ENCODE measurements around the gene DRAM2. TPM values are rescaled to one million over a fixed set of nuclear protein-coding genes. Genes with fewer than 3 reads are reported as not detected.

DRAM2 gene
- total RNA-seq, 2 donors from 2014 or later = 49.7 to 64.9 TPM

- TF ChIP-seq CTCF (conservative IDR thresholded peaks at IDR 0.05) = no peak
- no peaks in the 10 kb centered on the region for H3K27me3 ChIP-seq (ENCODE audit: control insufficient read depth, insufficient read depth, low read length, poor library complexity, severe bottlenecking)
- H3K4me1 ChIP-seq (ENCODE audit: control insufficient read depth, insufficient read depth, low read length) = no peaks in the 10 kb centered on the region
- Mint-ChIP-seq H3K36me3 (ENCODE audit: low read depth) (peaks cover 82% of the 10 kb centered on the region), H3K27me3 (ENCODE audit: insufficient read depth) (no peaks in the 10 kb centered on the region), H3K4me3 (no peak overlapping the region), H3K4me1 (no peaks in the 10 kb centered on the region), H3K27ac (peak overlapping the region; percentile 14), H3K9me3 (peaks cover 14% of the 10 kb centered on the region)
- no peak overlapping the region for H3K9ac ChIP-seq (ENCODE audit: extremely low read depth, low read length, poor library complexity, severe bottlenecking)
- peaks cover 75% of the 10 kb centered on the region for H3K36me3 ChIP-seq (ENCODE audit: control insufficient read depth, insufficient read depth, low read length)
- WGBS, 2 experiments (ENCODE audit: insufficient coverage in 1 of 2, insufficient read length in 1 of 2) = 96% methylated on average over 3 of the region's 3 CpGs; no CpG with 5 or more reads in 1 of the 2 experiments
- peaks cover 33% of the 10 kb centered on the region for H3K9me3 ChIP-seq (ENCODE audit: control insufficient read depth, low read length)
- no peak for DNase-seq
- peak overlapping the region; percentile 42 for H3K4me3 ChIP-seq (ENCODE audit: low read length)
- no peak overlapping the region for H3K27ac ChIP-seq (ENCODE audit: low read depth, low read length)
Observed at GRCh38 chr1:111127923-111128643, 11.8 kb downstream of the DRAM2 start.

GRCh38 chr1:111126354-111126753, 13.5 kb downstream of the DRAM2 start:
- peaks cover 14% of the 10 kb centered on the region for H3K9me3 Mint-ChIP-seq
- no peak for TF ChIP-seq CTCF (conservative IDR thresholded peaks at IDR 0.05)
- H3K27ac ChIP-seq (ENCODE audit: low read depth, low read length) = no peak overlapping the region
- H3K4me3 ChIP-seq (ENCODE audit: low read length) = no peak overlapping the region
- no peaks in the 10 kb centered on the region for H3K4me1 ChIP-seq (ENCODE audit: control insufficient read depth, insufficient read depth, low read length)
- H3K27me3 ChIP-seq (ENCODE audit: control insufficient read depth, insufficient read depth, low read length, poor library complexity, severe bottlenecking) = no peaks in the 10 kb centered on the region
- H3K27ac Mint-ChIP-seq = no peak overlapping the region
- 97 to 100% methylated on average over 1 of the region's 1 CpG for WGBS, 2 experiments (ENCODE audit: insufficient coverage in 1 of 2, insufficient read length in 1 of 2)
- no peak overlapping the region for H3K9ac ChIP-seq (ENCODE audit: extremely low read depth, low read length, poor library complexity, severe bottlenecking)
- no peaks in the 10 kb centered on the region for H3K4me1 Mint-ChIP-seq
- H3K9me3 ChIP-seq (ENCODE audit: control insufficient read depth, low read length) = peaks cover 33% of the 10 kb centered on the region
- no peaks in the 10 kb centered on the region for H3K27me3 Mint-ChIP-seq (ENCODE audit: insufficient read depth)
- H3K4me3 Mint-ChIP-seq = no peak overlapping the region
- H3K36me3 Mint-ChIP-seq (ENCODE audit: low read depth) = peaks cover 83% of the 10 kb centered on the region
- no peak for DNase-seq
- H3K36me3 ChIP-seq (ENCODE audit: control insufficient read depth, insufficient read depth, low read length) = peaks cover 75% of the 10 kb centered on the region

- 93 to 100% methylated on average over 2 of the region's 2 CpGs for WGBS, 2 experiments (ENCODE audit: insufficient coverage in 1 of 2, insufficient read length in 1 of 2)
- H3K27me3 Mint-ChIP-seq (ENCODE audit: insufficient read depth) = no peaks in the 10 kb centered on the region
- Histone ChIP-seq H3K9me3 (ENCODE audit: control insufficient read depth, low read length) (no peaks in the 10 kb centered on the region), H3K27ac (ENCODE audit: low read depth, low read length) (no peak overlapping the region), H3K4me3 (ENCODE audit: low read length) (no peak overlapping the region), H3K27me3 (ENCODE audit: control insufficient read depth, insufficient read depth, low read length, poor library complexity, severe bottlenecking) (no peaks in the 10 kb centered on the region), H3K36me3 (ENCODE audit: control insufficient read depth, insufficient read depth, low read length) (peaks cover 83% of the 10 kb centered on the region), H3K4me1 (ENCODE audit: control insufficient read depth, insufficient read depth, low read length) (no peaks in the 10 kb centered on the region), H3K9ac (ENCODE audit: extremely low read depth, low read length, poor library complexity, severe bottlenecking) (no peak overlapping the region)
- H3K9me3 Mint-ChIP-seq = no peaks in the 10 kb centered on the region
- no peak overlapping the region for H3K27ac Mint-ChIP-seq
- H3K36me3 Mint-ChIP-seq (ENCODE audit: low read depth) = peaks cover 47% of the 10 kb centered on the region
- TF ChIP-seq CTCF (conservative IDR thresholded peaks at IDR 0.05) = no peak
- no peaks in the 10 kb centered on the region for H3K4me1 Mint-ChIP-seq
- no peak overlapping the region for H3K4me3 Mint-ChIP-seq
- DNase-seq = no peak
Observed at GRCh38 chr1:111116496-111116895, 23.4 kb downstream of the DRAM2 start.
